HG02610 (cell line): ENCODE measurements around the gene HBD.
"Not testable (repeated sequence)": the region's sequence is repeated elsewhere in the genome, so short reads cannot be mapped to it uniquely, and the experiment has no call there.

Experiments used
- ATAC-seq: cut with Tn5 transposase; IDR thresholded peaks from one replicate; pipeline ENCODE4 v1.9.1; 2021; ENCODE audit warnings: mild to moderate bottlenecking, moderate library complexity; ENCODE audit not compliant: unreplicated experiment

HBD gene

DNA sequence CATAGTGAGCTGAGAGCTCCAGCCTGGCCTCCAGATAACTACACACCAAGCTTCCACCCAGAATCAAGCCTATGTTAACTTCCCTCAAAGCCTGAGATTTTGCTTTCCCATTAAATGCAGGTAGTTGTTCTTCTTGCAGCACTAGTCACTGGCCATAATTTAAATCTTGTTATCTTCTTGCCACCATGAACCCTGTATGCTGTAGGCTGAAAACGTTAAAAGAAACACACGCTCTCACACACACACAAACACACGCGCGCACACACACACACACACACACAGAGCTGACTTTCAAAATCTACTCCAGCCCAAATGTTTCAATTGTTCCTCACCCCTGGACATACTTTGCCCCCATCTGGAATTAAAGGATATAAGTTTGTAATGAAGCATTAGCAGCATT, 19.2 kb upstream of the HBD start:
- ATAC-seq = not testable (repeated sequence)

DNA sequence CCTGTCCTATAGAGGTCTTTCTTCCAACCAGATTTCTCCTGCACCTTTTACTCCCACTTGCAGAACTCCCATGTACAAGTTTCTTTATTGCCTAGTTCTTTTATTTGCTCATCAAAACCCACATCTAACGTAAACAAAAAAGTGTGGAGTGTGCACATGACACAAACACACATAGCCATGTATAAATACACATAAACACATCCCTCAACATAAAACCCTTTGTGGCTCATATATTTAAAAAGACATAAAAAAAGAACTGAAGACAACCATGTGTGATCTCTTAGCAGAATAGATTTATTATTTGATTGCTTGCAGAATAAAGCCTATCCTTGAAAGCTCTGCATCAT, 18.6 kb upstream of the HBD start:
- no peak for ATAC-seq

DNA sequence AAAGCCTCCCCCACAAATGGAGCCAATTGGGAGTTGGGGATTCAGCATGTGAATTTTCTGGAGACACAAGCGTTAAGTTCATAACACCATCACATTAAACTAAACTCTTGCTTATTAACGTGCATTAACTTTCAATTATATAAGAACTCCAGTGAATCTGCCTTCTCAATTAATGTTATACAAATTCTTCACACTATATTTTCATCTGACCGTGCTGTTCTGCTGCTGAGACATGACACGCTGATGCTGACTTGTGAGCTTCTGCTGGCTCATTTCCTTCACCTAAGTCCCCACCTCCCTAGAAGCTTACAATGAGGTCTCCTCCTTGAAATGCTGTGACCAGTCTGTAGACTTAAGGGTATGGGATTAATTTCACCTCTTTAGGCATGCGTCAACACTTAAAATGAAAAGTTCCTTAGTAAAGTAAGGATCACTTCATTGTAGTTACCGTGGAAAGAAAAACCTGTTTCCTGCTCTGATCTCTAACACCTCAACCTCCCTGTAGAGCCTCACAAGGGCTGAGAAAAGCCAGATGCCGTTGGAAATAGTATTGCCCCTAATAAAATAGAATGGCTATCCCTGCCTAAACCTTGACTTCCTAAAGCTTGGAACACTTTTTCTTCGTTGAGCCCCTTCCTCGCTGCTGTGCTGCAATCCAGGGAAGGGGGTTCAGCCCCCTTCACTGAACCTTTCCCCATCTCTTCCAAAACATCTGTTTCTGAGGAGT, 18.1 kb upstream of the HBD start:
- no peak for ATAC-seq

DNA sequence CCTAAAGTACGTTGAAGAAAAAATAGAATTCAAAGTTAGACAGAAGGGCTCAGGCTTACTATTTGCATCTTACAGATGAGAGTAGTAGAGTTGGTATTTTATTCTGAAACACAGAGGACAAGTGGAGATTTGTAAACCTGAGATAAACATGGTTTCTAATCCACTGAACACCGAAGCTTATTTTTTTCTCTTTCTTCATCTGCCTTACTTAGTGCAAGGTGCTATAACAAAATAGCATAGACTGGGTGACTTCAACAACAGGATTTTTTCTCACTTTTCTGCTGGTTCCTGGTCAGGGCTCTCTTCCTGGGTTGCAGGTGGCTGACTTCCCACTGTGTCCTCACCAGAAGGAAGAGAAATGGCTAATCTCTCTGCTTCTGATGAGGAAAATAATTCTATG, 17.5 kb upstream of the HBD start:
- ATAC-seq = no peak

DNA sequence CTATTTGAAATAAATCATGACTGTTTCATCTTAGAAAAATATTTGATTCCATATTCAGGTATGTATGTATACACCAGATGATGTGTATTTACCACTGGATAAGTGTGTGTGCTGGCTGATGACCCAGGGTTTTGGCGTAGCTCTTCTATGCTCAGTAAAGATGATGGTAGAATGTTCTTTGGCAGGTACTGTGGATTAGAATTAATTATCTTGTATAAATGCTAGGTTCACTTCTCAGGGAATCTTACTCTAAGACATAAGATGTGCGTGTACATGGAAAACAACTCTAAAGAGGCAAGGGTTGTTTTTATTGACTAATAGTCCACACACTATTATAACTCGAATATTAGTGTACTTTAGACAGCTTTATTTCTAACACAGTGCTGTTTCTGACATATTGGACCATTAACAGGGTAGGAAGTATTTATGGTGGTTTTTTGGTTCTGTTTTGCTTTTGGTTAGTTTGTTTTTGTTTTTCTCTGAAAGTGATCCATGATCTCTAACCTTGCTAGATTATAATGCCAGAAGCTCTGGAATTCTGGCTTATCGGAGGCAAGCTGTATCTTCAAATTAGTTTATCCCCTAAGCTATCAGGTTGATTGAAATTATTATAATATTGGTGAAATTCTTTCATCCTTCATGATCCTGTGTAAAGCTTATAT, 16.4 kb upstream of the HBD start:
- no peak for ATAC-seq

DNA sequence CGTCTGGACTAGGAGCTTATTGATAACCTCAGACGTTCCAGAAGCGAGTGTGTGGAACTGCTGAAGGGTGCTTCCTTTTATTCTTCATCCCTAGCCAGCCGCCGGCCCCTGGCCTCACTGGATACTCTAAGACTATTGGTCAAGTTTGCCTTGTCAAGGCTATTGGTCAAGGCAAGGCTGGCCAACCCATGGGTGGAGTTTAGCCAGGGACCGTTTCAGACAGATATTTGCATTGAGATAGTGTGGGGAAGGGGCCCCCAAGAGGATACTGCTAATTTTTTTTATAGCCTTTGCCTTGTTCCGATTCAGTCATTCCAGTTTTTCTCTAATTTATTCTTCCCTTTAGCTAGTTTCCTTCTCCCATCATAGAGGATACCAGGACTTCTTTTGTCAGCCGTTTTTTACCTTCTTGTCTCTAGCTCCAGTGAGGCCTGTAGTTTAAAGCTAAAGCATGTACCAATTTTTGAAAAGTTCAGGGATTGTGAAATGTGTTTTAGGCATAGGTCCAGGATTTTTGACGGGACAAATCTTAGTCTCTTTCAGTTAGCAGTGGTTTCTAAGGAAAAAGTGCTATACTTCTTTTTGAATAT, 15.6 kb upstream of the HBD start, which contains the start of gene HBG1:
Gene HBG1, minus strand, starts transcription at position 51 of the 590 bp plus-strand sequence. CDS start 53 bp downstream, outside the sequence.
- not testable (repeated sequence) for ATAC-seq

DNA sequence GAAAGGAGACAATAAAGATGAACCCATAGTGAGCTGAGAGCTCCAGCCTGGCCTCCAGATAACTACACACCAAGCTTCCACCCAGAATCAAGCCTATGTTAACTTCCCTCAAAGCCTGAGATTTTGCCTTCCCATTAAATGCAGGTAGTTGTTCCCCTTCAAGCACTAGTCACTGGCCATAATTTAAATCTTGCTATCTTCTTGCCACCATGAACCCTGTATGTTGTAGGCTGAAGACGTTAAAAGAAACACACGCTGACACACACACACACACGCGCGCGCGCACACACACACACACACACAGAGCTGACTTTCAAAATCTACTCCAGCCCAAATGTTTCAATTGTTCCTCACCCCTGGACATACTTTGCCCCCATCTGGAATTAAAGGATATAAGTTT, 14.2 kb upstream of the HBD start:
- ATAC-seq = not testable (repeated sequence)

DNA sequence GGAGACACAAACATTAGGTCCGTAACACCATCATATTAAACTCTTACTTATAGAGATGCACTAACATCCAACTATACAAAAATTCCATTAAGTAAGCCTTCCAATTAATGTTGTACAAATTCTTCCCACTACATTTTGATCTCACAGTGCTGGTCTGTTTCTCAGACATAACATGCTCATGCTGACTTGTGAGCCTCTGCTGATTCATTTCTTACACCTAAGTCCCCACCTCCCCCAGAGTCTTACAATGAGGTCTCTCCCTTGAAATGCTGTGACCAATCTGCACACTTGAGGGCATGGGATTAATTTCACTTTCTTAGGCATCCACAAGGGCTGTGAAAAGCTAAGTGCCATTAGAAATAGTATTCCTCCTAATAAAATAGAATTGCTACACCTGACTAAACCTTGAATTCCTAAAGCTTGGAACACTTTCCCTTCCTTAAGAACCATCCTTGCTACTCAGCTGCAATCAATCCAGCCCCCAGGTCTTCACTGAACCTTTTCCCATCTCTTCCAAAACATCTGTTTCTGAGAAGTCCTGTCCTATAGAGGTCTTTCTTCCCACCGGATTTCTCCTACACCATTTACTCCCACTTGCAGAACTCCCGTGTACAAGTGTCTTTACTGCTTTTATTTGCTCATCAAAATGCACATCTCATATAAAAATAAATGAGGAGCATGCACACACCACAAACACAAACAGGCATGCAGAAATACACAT, 13.3 kb upstream of the HBD start:
- ATAC-seq = no peak

DNA sequence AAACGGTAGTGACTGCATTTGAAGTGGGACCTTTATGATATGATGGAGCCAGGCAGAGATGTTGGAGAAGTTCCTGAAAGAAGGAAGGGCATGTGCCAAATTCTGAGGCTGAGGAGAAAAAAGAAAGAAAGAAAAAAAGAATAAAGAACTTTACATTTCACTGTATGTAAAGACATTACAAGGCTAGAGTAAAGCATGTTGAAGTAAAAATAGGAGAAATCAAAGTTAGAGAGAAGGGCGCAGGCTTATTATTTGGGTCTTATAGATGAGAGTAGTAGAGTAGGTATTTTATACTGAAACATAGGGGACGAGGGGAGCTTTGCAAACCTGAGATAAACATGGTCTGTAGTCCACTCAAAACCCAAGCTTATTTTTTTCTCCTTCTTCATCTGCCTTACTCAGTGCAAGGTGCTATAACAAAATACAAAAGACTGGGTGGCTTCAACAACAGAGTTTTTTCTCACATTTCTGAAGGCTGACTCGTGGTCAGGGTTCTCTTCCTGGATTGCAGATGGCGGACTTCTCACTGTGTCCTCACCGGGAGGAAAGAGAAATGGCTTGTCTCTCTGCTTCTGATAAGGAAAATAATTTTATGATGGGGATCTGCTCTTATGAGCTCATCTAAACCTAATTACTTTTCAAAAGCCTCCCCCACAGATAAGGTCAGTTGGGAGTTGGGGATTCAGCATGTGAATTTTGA, 12.6 kb upstream of the HBD start:
- no peak for ATAC-seq

DNA sequence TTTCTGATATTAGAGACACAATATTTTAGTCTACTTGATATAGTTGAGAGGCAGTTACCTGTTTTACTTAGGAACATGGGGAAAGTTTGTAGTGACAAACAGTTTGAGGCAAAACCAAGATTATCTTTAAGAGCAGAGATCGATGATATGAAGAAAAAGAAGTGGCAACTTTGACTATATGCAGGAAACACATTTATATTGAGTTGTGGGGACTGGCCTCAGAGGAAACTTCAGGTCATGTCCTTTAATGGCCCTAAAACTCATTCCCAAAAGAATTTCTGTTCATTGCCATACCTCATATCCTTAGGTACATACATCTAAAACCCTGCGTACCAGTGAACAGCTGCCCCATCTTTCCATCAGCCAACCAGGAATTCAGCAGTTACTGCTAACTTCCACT, 10.9 kb upstream of the HBD start:
- ATAC-seq = no peak

DNA sequence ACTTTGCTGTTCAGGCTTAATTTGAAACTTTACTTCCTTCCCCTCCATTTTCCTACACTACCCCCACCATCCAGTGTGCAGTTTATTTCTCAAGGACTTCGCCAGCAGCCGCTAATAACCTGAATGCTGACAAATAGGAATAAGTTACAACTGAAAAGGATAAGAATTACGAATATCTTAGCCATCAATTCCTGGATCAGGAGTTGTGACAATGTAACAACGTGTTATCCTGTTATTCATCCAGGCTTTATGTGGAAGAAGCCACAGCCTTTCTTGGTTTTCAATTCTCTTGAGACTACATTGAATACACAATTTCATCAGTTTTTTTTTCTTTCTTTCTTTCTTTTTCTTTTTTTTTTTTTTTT, 9.5 kb upstream of the HBD start:
- ATAC-seq = no peak

DNA sequence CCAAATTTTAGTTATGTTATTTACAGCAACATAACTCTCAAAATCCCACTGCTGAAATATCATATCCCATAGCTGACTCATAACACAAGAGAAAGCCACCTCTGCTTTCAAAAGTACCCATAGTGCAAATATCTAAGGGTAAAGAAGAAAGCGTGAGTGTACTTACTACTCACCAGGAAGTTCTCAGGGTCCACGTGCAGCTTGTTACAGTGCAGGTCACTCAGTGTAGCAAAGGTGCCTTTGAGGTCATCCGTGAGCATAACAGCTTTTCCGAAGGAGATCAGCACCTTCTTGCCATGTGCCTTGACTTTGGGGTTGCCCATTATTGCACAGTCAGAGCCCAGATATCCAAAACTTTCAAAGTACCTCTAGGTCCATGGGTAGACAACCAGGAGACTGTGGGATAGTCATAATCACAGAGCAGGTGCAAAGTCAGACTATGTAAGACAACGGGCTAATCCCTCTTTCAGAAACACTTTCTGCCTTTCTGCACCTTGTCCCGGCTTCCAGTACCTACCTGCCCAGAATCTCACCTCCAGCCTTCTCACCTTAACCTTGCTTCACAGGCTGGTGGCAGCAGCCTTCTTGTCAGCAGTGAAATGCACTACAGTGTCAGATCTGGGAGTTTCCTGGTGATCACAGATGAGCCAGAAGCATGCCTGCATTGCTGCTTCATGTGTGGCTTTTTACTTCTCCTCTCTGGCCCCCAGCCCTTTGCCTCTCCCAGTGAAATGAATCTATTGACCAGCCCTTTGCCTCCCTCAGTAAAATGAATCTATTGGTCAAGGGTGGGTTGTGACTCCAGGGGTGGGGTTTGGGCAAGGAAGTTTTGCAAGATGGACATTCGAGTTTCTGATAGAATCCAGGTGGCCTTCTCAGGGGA, 8.9 kb upstream of the HBD start:
- no peak for ATAC-seq

DNA sequence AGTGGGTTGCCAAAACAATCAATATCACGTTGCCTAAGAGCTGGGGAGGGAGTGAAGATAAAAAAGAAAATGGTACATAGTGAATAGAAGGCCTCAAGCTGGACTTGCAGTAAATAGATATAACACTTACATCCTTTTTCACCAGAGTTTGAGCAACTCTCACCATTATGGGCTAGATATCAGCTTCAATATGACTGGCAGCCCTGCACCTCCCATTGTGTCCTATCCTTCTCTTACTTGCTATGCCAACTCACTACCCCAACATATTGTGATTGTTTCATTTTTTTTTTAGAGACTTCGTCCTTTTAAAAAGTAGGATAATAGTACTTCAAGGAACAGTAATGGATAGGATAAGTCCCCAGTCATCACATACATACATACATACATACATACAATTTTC, 7.9 kb upstream of the HBD start:
- no peak for ATAC-seq

DNA sequence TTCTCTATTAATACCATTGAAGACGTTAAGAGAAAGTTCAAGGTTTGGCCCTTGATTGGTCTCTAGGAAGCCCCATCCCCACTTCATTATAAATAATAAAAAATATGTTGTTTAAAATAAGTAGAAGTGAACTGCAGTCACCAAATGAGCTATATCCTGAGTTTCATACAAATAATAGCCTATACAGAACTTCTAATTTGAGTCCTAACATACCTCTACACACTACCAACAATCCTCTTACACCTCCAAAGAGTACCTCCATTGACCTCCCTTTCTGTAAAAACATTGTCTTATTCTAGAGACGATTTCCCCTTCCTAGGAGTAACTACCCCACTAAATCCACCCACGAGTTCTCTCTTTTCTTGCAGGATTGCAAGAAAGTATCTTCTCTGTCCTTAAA, 7.2 kb upstream of the HBD start:
- no peak for ATAC-seq

DNA sequence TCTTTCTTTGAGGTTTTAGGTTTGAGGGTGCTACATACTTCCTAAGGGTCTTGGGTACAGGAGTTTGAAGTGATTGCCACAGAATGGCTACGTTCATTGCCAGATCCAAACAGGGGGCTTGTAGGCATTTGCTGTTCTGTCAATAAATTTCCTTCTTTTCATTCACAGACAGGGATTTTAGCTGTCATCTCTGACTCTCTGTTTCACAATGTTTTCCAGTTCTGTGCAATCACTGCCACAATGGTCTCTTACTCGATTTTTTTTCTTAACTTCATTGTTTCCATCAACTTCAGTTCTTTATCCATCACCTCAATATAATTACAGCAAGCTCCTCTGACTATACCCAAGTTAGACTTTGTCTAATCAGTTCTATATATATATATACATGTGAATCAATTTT, 6.2 kb upstream of the HBD start:
- ATAC-seq = no peak

DNA sequence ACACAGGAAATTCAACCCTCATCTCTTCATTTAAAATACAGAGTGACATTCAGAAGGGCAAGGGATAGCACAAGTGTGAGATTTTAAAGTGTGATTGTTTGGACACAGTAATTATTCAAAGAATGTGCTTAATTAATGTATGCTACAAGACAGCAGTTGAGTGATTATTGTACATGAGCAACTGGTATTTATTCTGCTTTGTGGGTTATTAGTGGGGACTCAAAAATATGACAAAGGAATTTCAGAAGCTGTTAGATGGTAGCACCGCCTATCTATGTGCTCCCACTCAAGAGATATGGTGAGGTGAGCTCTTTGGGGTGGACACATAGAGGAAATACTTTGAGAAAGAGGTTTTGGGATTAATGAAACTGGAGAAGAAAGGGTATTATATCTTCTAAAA, 5.8 kb upstream of the HBD start:
- no peak for ATAC-seq

DNA sequence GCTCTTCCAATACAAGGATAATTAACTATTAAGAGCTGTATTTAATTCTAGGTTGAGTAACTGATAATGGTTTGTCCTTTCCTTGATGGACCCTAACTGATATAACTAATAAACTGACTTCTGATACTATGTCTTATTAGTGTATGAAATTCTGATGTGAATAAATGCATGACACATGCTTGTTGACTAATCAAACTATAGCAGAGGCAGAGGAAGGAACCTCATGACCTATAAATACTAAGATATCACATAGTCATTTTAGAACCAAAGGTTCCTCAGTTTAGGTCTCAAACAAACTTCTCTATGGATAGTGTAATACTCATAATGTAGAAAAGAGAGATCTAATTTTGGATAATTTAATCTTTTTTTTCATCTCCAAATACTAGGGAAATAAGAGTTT, 4.8 kb upstream of the HBD start:
- ATAC-seq = no peak

DNA sequence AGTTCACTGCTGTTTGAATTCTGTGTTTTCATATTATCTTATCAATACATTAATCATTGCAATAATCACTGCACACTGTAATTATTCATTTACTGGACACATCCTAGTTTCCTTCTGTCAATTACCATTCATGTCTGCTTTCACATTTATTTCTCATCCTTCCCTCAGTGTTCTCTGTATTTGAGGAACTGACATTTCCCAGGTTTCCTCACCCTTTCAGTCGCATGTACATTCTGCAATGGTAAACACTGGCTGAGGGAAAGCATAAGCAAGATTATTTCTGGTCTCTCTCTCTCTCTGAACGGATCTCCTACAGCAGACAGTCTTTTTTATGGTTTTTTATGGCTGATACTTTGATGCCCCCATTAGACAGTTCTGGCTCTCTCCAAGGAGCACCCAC, 4.2 kb upstream of the HBD start:
- ATAC-seq = no peak

DNA sequence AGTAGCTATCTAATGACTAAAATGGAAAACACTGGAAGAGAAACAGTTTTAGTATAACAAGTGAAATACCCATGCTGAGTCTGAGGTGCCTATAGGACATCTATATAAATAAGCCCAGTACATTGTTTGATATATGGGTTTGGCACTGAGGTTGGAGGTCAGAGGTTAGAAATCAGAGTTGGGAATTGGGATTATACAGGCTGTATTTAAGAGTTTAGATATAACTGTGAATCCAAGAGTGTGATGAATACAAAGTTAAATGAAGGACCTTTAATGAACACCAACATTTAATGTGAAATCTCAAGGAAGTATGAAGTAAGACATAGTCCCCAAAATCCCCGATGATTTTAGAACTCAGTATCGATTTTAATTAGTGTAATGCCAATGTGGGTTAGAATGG, 3.1 kb upstream of the HBD start:
- no peak for ATAC-seq

DNA sequence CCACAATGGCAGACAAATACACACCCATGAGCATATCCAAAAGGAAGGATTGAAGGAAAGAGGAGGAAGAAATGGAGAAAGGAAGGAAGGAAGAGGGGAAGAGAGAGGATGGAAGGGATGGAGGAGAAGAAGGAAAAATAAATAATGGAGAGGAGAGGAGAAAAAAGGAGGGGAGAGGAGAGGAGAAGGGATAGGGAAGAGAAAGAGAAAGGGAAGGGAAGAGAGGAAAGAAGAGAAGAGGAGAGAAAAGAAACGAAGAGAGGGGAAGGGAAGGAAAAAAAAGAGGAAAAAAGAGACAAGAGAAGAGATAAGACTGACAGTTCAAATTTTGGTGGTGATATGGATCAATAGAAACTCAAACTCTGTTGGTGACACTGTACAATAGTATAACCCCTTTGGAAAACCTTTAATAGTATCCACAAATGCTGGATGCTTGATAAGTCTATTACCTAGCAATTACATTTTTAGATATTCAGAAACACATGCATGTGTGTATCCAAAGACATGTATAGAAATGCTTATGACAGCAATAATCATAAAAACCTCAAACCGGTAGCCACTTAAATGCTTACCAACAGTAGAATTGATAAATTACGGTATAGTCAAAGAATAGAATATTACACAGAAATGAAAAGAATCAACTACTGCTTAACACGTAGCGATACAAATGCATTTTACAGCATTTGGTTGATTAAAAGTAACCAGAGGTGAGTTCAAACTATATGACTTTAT, 1.2 kb upstream of the HBD start:
- no peak for ATAC-seq
